HG02840 (cell line): Measurements from ENCODE around the gene APP.

Experiments
- ATAC-seq: cut with Tn5 transposase; IDR thresholded peaks from one replicate; pipeline ENCODE4 v1.9.1; 2021; ENCODE audit warnings: mild to moderate bottlenecking, moderate library complexity, moderate number of reproducible peaks; ENCODE audit not compliant: unreplicated experiment, low FRiP score

Gene APP

GRCh38 chr21:25891596-25891995, 279.0 kb downstream of the APP start:
- ATAC-seq, result no peak

- no peak for ATAC-seq
Measured at GRCh38 chr21:25890001-25890400, 280.6 kb downstream of the APP start.

- no peak for ATAC-seq
Measured at GRCh38 chr21:25888711-25889110, 281.9 kb downstream of the APP start.

GRCh38 chr21:25887646-25888306, 282.8 kb downstream of the APP start:
- no peak for ATAC-seq

- ATAC-seq, result no peak
Measured at GRCh38 chr21:25887166-25887565, 283.4 kb downstream of the APP start.

GRCh38 chr21:25885880-25886279, 284.7 kb downstream of the APP start:
- no peak for ATAC-seq

GRCh38 chr21:25885405-25885804, 285.2 kb downstream of the APP start:
- no peak for ATAC-seq

- no peak for ATAC-seq
Measured at GRCh38 chr21:25884311-25884710, 286.3 kb downstream of the APP start.

- peak; percentile 86 for ATAC-seq
Measured at GRCh38 chr21:25881524-25882376, 288.8 kb downstream of the APP start.

GRCh38 chr21:25879203-25879602, 291.4 kb downstream of the APP start:
- no peak for ATAC-seq

GRCh38 chr21:25878344-25878743, 292.2 kb downstream of the APP start:
- no peak for ATAC-seq

GRCh38 chr21:25872271-25872670, 298.3 kb downstream of the APP start:
- no peak for ATAC-seq

GRCh38 chr21:25871566-25871965, 299.0 kb downstream of the APP start:
- ATAC-seq, result no peak

GRCh38 chr21:25870084-25870483, 300.5 kb downstream of the APP start:
- ATAC-seq, result no peak

- ATAC-seq, result no peak
Measured at GRCh38 chr21:25867061-25867460, 303.5 kb downstream of the APP start.

GRCh38 chr21:25863747-25864146, 306.8 kb downstream of the APP start:
- no peak for ATAC-seq

- ATAC-seq, result no peak
Measured at GRCh38 chr21:25863031-25863430, 307.5 kb downstream of the APP start.

GRCh38 chr21:25862596-25862995, 308.0 kb downstream of the APP start:
- ATAC-seq, result no peak

GRCh38 chr21:25862112-25862511, 308.5 kb downstream of the APP start:
- no peak for ATAC-seq

GRCh38 chr21:25859235-25859929, 311.2 kb downstream of the APP start:
- ATAC-seq, result no peak

GRCh38 chr21:25858325-25858724, 312.2 kb downstream of the APP start:
- ATAC-seq, result no peak
